Measurements from ENCODE around the gene SEZ6L2.
"Not testable (repeated sequence)": the region's sequence is repeated elsewhere in the genome, so short reads cannot be mapped to it uniquely, and the experiment has no call there.

SEZ6L2 gene

DNA sequence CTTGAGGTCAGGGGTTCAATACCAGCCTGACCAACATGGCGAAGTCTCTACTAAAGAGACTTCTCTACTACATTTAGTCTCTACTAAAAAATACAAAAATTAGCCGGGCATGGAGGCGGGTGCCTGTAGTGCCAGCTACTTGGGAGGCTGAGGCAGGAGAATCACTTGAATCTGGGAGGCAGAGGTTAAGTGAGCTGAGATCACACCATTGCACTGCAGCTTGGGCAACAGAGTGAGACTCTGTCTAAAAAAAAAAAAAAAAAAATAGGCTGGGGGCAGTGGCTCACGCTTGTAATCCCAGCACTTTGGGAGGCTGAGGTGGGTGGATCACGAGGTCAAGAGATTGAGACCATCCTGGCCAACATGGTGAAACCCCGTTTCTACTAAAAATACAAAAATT, 10.5 kb upstream of the SEZ6L2 start:
- DNase-seq (ENCODE audit: low read depth) = not testable (repeated sequence)

DNA sequence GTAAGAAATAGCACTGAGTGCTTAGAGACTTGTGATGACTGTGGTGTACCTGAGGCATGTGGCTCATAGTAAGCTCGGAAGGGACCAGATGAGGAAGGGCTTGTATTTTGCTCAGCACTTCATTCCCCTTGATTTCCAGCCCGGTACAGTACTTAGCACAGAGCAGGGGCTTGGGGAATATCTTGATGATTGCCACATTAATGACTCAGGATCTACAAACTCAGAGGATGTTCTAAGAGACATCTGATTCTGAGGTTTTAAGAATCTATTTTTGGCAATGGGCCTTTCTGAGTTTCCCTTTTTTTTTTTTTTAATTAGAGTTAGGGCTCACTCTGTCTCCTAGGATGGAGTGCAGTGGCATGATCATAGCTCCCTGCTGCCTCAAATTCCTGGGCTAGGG, 10.0 kb upstream of the SEZ6L2 start:
- no peak for DNase-seq (ENCODE audit: low read depth)

DNA sequence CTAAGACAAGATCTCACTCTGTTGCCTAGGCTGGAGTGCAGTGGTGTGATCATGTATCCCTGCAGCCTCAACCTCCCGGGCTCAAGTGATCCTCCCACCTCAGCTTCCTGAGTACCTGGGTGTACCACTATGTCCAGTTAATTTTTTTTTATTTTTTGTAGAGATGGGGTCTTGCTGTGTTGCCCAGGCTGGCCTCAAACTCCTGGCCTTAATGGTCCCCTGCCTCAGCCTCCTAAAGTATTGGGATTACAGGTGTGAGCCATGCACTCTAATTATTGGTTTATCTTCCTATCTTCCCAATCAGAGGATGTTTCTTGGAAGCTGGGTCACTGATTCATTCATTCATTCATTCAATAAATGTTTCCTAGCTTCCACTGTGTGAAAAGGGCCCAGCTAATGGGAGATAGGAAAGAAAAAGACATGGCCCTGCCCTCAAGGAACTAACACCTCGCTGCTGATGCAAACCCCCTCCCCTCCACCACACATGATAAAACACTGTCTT, 9.4 kb upstream of the SEZ6L2 start:
- no peak for DNase-seq (ENCODE audit: low read depth)

DNA sequence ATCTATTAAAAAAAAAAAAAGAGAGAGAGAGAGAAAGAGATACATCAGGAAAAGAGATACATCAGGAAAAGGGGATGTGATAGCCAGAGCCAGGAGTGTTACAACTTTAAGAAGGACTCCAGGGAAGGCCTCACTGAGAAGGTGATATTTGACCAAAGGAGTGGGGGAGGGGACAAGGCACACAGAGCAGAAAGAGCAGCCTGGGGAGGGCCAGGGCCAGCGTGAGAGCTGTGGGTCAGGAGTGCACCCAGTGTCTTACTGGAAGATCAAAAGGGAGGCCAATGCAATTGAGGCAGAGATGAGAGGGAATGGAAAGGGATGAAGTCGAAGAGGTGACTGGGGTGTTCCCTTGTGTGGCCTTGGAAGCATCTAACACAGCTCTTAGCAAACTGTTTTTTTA, 8.6 kb upstream of the SEZ6L2 start:
- no peak for DNase-seq (ENCODE audit: low read depth)

DNA sequence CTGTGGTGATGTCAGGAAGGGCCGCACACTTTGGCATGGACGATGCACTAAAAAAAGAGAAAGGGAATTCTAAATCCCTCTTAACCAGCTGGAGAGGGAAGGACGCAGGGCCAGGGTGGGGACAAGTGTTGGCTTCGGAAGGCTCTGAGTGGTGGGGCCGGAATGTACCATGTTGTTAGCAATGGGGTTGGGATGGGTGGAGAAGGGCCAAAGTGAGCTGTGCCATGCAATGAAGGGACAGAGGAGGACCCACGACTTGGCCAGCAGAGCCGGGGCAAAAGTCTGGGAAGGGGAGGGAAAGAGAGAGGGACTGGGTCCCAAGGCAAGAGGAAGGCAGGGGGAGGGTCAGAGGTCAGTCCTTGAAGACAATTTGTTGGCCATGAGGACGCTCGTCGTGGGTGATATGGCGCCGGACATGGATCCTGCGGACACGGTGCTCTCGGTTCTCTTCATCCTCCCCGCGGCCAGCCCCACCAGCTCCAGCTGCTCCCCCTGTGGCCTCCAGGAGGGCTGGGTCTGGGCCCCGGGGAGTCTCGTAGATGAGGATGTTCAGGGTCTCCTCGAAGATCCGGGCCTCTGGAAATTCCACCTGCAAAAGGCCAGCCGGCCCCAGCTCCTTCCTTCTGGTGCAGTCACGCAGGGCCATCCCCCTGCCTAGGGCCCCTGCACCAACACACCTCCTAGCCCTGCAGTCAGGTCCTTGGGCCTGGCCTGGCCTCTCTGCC, 7.3 kb upstream of the SEZ6L2 start:
- no peak for DNase-seq (ENCODE audit: low read depth)

DNA sequence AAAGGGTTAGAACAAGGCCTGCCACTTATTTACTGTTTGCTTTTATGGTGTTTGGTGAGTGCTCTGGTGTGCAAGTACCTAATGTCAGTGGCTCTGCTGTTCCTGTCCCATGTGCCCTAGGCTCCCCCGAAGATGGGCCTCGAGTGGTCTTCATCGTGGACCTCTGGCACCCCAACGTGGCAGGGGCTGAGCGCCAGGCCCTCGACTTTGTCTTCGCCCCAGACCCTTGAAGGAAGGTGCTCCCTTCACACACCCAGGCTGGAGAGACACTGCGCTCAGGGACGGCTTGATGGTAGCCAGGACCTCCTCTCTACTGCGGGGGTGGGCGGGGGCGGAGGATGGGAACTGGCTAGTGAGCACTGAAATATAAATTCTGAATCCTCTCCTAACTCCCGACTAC, 6.3 kb upstream of the SEZ6L2 start:
- no peak for DNase-seq (ENCODE audit: low read depth)

DNA sequence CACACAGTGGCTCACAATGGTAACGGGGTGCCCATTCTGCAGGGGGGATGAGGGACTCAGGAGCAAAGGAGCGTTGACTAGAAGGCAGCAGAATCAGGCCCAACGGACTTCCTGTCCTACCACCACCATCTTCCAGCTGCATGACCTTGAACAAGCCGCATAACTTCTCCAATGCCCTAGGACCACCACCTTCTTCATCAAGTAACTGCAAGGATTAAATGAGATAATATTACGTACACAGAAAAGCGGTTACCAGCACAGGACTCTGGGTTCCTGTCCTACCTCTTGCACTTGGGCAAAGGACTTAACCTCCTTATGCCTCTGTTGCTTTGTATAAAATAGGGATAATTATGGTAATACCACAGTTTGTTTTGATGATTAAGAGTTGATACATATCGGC, 5.6 kb upstream of the SEZ6L2 start:
- DNase-seq (ENCODE audit: low read depth) = no peak

DNA sequence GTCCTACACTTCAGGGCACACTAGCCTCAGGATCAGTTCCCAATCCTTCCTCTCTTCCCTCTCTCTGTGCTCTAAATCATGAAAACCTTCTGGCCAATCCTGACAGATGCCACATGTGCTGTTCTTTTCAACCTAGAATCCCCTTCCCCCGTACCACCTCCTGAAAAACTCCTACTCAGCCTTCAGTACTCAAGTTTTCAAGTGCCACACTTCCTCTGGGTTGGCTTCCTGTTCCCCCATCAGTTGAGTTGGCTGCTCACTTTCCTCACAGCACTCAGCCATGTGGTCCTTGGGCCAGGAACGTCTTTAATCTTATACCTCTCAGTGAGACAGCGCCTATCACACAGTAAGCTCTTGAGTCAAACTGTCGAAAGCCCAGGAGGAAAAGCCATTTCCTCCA, 4.2 kb upstream of the SEZ6L2 start:
- DNase-seq (ENCODE audit: low read depth) = no peak

DNA sequence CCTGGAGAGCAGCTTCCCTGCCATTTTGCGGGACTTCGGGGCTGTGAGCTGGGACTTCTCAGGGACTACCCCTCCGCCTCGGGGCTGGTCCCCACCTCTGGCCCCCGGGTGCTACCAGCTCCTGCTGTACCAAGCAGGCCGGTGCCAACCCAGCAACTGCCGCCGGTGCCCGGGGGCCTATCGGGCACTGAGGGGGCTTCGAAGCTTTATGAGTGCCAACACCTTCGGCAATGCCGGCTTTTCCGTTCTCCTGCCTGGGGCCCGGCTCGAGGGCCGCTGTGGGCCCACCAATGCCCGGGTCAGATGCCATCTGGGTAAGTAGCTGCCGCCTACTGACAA, 2.2 kb upstream of the SEZ6L2 start:
- DNase-seq (ENCODE audit: low read depth) = no peak

DNA sequence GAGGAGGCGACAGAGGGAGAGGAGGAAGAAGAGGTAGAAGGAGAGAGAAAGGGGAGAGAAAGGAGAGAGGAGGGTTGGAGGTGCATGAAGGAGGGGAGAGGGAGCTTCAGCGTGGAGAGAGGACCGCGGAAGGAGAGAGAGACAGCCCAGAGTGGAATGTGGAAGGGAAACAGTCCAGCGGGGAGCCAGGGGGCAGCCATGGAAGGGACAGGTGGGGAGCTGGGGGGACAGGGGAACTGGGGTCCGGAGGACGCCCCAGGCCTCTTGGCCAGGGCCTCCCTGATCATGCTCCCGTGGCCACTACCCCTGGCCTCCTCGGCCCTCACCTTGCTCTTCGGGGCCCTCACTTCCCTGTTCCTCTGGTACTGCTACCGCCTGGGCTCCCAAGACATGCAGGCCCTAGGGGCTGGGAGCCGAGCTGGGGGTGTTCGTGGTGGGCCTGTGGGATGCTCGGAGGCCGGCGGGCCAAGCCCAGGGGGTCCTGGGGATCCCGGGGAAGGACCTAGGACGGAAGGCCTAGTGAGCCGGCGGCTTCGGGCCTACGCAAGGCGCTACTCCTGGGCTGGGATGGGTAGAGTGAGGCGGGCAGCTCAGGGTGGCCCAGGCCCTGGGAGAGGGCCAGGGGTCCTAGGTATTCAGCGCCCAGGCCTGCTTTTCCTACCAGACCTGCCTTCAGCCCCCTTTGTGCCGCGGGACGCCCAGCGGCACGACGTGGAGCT, 1.7 kb upstream of the SEZ6L2 start:
- no peak for DNase-seq (ENCODE audit: low read depth)

DNA sequence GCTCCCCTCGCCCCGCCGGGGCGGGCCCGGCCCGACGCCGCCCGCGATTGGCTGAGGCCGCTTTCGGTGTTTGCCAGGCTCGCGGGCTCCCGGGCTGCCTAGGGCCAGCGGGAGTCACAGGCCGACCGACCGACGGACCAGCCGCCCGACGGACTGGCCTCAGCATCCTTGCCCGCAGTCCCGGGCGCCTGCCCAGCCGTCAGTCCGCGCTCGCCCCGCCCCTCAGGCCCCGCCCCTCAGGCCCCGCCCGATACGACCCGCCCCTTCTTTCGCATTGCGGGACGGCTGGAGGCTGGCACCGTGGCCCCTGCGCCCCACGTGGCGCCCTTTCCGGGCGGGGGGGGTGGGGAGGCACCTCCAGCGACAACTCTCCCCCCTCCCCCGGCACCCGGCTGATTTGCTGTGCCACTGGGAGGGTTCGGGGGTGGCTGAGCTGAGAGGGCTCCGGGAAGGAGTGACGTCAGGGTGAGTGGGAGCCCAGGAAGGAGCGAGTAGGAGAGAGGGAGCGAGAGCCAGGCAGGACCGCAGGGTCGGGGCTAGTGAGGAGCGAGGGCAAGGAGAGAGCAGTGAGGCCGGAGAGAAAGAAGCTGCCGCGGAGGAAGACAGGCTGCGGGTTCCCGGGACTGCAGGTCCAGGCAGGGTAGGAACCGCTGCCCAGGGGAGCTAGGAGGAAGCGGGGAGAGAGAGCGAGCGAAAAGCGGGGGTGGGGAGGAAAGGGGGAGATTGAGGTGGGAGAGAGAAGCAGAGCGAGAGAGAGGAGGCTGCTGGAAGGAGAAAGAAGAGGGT, 945 bp upstream of the SEZ6L2 start, which contains the start of gene ASPHD1:
Gene ASPHD1 (plus strand): TSS at position 387 of the 786 bp plus-strand sequence. CDS start 484 bp downstream, outside the sequence.
- peak; percentile 71 for DNase-seq (ENCODE audit: low read depth)

DNA sequence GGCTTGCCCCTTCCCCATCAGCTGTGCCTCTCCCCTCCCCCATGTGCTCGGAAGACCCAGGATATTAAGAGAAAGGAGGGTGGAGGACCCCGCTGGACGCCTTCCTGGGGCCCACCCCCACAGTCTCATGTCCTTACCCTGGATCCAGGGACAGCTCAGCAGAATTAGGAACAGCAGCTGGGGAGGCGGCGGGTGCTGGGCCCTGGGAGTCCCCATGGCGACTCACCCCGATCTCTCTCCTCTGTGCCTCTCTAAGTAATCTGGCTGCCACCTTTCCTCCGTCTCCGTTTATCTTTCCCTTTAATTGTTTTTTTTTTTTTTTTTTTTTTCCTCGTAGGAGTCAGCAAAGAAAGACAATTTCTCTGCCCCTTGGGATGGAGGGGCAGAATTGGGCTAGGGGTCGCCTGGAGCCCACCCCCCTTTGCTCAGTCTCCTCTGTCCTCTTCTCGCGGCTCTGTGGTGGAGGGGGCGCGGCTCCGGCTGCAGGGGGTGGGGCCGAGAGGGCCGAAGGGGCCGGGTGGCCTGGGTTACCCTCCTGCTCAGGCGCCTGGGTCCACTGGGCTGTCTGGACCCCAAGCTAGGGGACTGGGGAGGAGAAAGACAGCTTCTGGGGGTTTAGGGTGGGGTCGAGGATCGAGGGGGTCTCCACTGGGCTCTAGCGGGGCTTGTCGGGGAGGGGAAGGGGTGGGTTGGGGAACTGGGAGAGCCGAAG, 390 bp downstream of the SEZ6L2 start:
- DNase-seq (ENCODE audit: low read depth) = no peak

DNA sequence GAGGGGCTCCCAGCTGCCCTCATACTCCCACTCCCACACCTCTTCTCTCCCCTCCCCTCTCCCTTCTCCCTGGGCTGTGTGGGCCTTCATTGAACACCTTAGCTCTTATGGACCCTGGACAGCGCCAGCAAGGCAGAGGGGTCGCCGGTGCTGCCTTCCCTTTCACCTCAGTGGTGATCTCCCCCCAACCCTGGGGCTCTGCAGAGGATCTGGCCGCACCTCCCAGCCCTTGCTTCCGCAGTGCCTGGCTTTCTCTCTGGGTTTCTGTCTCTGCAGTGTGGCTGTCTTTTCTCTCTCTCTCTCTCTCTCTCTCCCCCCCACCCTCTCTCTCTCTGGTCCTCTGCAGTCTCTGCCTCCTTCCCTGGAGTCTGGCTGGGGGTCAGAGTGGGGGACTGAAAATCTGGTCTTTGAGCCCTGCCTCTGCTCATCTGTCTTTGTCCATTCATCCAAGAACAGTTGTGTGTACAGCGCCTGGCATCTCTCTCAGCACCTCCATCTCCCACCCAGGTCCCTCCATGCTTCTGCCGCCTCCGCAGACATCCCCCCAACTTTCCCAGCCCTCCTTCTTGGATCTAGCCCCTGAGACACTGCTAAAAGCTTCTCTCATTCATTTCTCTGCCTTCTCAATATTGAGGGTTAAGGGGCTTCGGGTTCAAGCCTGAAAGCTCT, 1.1 kb downstream of the SEZ6L2 start:
- no peak for DNase-seq (ENCODE audit: low read depth)

DNA sequence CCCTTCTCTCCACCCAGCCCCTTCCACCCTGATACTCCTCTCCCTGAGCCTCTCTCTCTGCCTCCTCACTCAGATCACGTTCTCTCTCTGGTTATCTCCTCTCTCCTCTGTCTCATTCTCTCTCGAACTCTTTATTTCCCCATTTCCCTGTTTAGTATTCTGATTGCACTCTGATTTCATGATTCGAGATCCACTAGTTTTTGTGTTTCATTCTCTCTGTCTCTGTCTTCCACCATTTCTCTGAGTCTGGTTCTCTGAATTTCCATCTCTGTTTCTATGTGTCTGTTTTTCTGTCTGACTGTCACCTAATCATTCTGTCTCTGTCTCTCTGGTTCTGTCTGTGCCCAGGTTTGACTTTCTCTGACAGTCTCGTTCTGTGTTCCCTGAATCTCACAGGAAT, 2.0 kb downstream of the SEZ6L2 start:
- DNase-seq (ENCODE audit: low read depth) = no peak

DNA sequence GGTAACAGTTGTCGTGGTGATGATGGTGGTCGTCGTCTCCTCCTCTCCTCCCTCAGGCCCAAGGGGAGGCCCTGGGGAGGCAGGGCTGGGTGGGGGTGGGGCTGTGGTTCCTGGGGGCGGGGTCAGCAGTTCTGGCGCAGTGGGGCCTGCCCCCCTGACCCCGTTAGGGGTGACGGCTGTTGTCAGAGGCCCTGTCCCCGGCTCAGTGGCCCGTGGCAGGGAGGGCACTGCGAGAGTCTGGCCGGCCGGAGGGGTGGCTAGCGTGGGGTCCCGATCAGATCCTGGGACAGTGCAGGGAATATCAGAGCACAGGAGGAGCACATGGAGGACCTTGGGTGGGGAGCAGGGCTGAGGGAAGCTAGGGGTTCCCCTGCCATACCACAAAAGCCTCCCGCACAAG, 2.5 kb downstream of the SEZ6L2 start:
- DNase-seq (ENCODE audit: low read depth) = no peak

DNA sequence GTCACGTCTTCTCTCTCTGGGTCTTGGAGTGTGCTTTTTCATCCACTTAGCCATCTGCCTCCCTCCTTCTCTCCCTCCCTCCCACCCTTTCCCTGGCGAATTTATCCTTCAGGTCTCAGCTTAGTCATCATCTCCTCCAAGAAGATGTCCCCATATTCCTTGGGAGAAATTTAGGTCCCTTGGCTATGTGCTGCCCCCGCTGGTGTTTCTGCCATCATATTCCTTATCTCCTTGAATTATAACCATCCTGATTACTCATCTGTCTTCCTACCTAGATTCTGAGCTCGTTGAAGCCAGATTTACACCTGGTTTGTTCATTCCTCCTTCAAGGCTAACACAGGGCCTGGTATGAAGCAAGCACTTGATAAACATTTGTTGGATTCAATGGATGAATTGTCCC, 5.0 kb downstream of the SEZ6L2 start:
- DNase-seq (ENCODE audit: low read depth) = no peak

DNA sequence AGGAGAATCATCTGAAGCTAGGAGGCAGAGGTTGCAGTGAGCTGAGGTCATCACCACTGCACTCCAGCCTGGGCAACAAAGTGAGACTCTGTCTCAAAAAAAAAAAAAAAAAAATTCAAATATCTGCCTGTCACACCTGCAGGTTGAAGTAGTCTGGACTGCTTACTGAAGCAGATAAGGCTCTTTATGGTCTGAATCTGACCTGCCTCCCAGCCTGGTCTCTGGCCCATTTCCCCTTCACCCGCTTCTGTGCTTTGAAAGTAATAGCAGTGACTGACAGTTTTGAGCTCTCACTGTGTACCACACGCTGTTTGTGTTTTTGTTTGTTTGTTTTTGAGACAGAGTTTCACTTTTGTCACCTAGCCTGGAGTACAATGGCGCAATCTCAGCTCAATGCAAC, 5.8 kb downstream of the SEZ6L2 start:
- DNase-seq (ENCODE audit: low read depth) = no peak

DNA sequence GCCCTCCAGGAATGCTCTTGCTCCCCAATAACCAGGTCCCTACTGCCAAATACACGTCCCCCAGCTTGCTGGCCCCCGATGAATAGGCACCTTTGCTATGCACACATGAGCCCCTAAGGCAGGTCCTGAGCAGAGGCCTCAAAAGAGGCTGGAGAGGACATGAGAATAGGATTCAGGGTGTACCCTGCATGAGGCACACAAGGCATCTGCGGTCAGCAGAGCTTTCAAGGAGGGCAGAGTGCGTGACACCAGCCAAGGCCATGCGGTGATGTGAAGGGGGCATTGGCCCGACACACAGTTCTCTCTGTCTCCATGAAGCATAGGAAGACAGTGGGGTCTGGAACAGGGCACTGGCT, 6.9 kb downstream of the SEZ6L2 start:
- no peak for DNase-seq (ENCODE audit: low read depth)

DNA sequence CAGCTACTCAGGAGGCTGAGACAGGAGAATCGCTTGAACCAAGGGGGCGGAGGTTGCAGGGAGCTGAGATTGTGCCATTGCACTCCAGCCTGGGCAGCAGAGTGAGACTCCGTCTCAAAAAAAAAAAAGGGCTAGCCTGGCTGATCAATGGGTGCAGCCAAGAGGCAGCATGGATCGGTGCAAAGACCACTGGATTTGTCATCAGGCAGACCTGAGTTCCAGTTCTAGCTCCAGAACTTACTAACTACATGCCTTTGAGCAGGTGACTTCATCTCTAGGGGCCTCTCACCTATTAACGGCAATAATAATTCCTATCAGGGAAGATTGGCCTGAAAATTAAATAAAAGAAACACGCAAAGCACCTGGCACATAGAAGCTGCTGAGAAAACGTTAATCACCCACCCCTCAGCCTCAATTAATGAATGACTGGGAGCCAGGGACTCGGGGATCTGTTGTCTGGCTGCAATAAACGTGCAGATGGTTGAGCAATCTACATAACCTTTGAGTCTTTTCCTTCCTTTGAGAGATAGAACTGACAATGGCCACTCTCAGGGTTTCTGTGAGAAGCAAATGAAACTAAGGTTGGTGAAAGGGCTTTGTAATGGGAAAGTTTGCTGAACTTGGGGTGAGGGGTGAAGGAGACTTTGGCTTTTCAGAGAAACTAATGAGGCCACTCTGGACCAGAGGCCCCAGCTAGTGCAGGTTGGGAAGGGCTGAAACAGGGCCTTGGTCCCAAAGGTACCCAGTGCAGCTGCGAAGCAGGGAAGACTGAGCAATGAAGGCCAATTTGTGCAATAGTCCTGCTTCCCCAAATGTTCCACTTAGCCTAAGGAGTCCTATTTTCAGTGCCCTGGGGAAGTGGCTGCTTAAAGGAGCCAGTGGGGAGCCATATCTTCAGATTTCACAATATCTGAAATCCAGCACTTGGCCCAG, 7.6 kb downstream of the SEZ6L2 start:
- no peak for DNase-seq (ENCODE audit: low read depth)

DNA sequence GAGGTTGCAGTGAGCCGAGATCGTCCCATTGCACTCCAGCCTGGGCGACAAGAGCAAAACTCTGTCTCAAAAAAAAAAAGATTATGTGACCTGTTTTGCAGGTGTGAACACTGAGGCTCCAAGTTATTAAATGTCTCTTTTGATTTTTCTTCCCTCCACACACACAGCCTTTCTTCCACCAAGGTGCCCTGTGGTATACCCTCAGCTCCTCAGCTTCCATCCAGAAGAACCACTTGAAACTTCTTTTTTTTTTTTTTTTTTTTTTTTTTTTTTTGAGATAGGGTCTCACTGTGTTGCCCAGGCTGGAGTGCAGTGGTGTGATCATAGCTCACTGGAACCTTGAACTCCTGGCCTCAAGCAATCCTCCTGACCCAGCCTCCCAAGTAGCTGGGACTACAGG, 10.0 kb downstream of the SEZ6L2 start:
- DNase-seq (ENCODE audit: low read depth) = not testable (repeated sequence)

DNA sequence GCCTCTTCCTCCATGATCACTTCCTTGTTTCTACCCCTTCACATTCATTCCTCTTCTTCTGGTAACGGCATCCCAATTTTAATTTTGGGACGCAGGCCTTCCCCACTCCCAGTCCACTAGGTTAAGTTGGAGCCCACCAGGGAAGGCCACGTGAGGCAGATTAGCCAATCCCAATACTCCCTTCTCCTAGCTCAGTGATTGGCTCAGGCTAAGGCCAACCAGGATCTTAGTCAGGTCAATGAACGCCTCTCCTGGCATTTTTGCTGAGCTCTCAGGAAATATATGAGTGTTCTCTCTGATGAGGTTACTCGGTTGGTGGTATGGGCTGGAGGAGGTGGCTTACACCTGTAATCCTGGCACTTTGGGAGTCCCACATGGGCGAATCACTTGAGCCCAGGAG, 15.4 kb downstream of the SEZ6L2 start:
- DNase-seq (ENCODE audit: low read depth) = no peak

All from stromal cell of bone marrow (primary cell).